Calu3 (cell line): ENCODE results near the gene ZSWIM1. TPM values are rescaled to one million over a fixed set of nuclear protein-coding genes. Genes with fewer than 3 reads are reported as not detected.

Source experiments
- BruUV-seq: library from RNA; stranded (reverse); fragments of 400-500 nt; replicated peaks from 2 replicates; lab custom pipeline; 2021; lab: Mats Ljungman, UMichigan
- CTCF ChIA-PET: fragments of 300-600 bp; sonication (Branson Sonifier 250); formaldehyde crosslinking; loops from one replicate; lab custom pipeline; 2022; ENCODE audit warnings: antibody characterized with exemption; lab: Charles Lee
- DNase-seq: peaks from one replicate; pipeline ENCODE4 v3.0.0; 2022
- H3K27ac Mint-ChIP-seq: one replicate; pipeline ENCODE4 v1.8.0; 2022; ENCODE audit warnings: mixed read lengths; ENCODE audit not compliant: unreplicated experiment
- H3K27me3 Mint-ChIP-seq: one replicate; pipeline ENCODE4 v1.8.0; 2022; ENCODE audit warnings: mixed read lengths; ENCODE audit not compliant: unreplicated experiment
- H3K36me3 Mint-ChIP-seq: one replicate; pipeline ENCODE4 v1.8.0; 2022; ENCODE audit warnings: mild to moderate bottlenecking, moderate library complexity, mixed read lengths; ENCODE audit not compliant: insufficient read depth, unreplicated experiment
- H3K4me1 Mint-ChIP-seq: one replicate; pipeline ENCODE4 v1.8.0; 2022; ENCODE audit warnings: mild to moderate bottlenecking, low read depth, mixed read lengths; ENCODE audit not compliant: unreplicated experiment
- H3K4me3 Mint-ChIP-seq: one replicate; pipeline ENCODE4 v1.8.0; 2022; ENCODE audit warnings: mild to moderate bottlenecking, low read depth, moderate library complexity, mixed read lengths; ENCODE audit not compliant: unreplicated experiment
- H3K9me3 Mint-ChIP-seq: one replicate; pipeline ENCODE4 v1.8.0; 2022; ENCODE audit warnings: low read depth, mixed read lengths; ENCODE audit not compliant: unreplicated experiment
- CTCF ChIP-seq: fragments of 200-600 bp; IDR thresholded peaks from one replicate; pipeline ENCODE4 v1.8.0; 2022; ENCODE audit warnings: antibody characterized with exemption; ENCODE audit not compliant: unreplicated experiment
- intact Hi-C: fragments of 100-400 bp; cut with micrococcal nuclease; formaldehyde crosslinking; loops from one replicate; pipeline ENCODE4 v1.10.0; 2022; ENCODE audit not compliant: unreplicated experiment
- total RNA-seq: library from RNA; stranded (reverse); gene quantifications from 2 replicates; pipeline ENCODE4 v1.2.3, GENCODE V29; 2022

ZSWIM1 gene
- total RNA-seq, 1 experiment from 2014 or later, result 20.2 TPM

- H3K27me3 Mint-ChIP-seq, result no peaks in the 10 kb centered on the region
- H3K4me1 Mint-ChIP-seq, result no peaks in the 10 kb centered on the region
- peaks cover 14% of the 10 kb centered on the region for H3K36me3 Mint-ChIP-seq
- H3K27ac Mint-ChIP-seq, result no peak overlapping the region
- no peak for DNase-seq
- intact Hi-C loops, result no loop called here
- H3K9me3 Mint-ChIP-seq, result no peaks in the 10 kb centered on the region
- no peak overlapping the region for H3K4me3 Mint-ChIP-seq
- BruUV-seq, result no TSS peak
- no peak for TF ChIP-seq CTCF
- CTCF ChIA-PET, result no interaction called here
These were observed 30.8 kb upstream of the ZSWIM1 start for GRCh38 chr20:45850238-45850637.

- intact Hi-C loops, result no loop called here
- Mint-ChIP-seq H3K4me1 (no peaks in the 10 kb centered on the region), H3K9me3 (no peaks in the 10 kb centered on the region), H3K27me3 (no peaks in the 10 kb centered on the region), H3K27ac (no peak overlapping the region), H3K4me3 (no peak overlapping the region), H3K36me3 (peaks cover 8% of the 10 kb centered on the region)
- CTCF ChIA-PET, result no interaction called here
- no peak for TF ChIP-seq CTCF
- no peak for DNase-seq
- BruUV-seq, result no TSS peak
These were observed 30.1 kb upstream of the ZSWIM1 start for GRCh38 chr20:45850926-45851325.

GRCh38 chr20:45851501-45851900 is 29.5 kb upstream of the ZSWIM1 start:
- no peak for DNase-seq
- Mint-ChIP-seq H3K27ac (no peak overlapping the region), H3K4me1 (no peaks in the 10 kb centered on the region), H3K27me3 (no peaks in the 10 kb centered on the region), H3K36me3 (peaks cover 8% of the 10 kb centered on the region), H3K4me3 (no peak overlapping the region), H3K9me3 (no peaks in the 10 kb centered on the region)
- TF ChIP-seq CTCF, result no peak
- intact Hi-C loops, result no loop called here
- CTCF ChIA-PET, result interaction anchor here (0.7 kb wide), 1 partner anchor 567 kb away, joined by 3 read pairs; no protein-coding TSS in a partner anchor
- BruUV-seq, result no TSS peak

GRCh38 chr20:45852326-45852725 is 28.7 kb upstream of the ZSWIM1 start:
- H3K27me3 Mint-ChIP-seq, result no peaks in the 10 kb centered on the region
- H3K27ac Mint-ChIP-seq, result no peak overlapping the region
- DNase-seq, result no peak
- no peaks in the 10 kb centered on the region for H3K4me1 Mint-ChIP-seq
- H3K4me3 Mint-ChIP-seq, result no peak overlapping the region
- peaks cover 14% of the 10 kb centered on the region for H3K36me3 Mint-ChIP-seq
- CTCF ChIA-PET, result interaction anchor here (0.7 kb wide), 1 partner anchor 568 kb away, joined by 3 read pairs; no protein-coding TSS in a partner anchor
- intact Hi-C loops, result no loop called here
- H3K9me3 Mint-ChIP-seq, result no peaks in the 10 kb centered on the region
- BruUV-seq, result no TSS peak
- TF ChIP-seq CTCF, result no peak
